Measurements from ENCODE around the gene LEFTY1.
A peak's percentile ranks its signal among the peaks of the same experiment; 100 is the strongest.

The LEFTY1 gene

GRCh38 chr1:225914391-225914790 lies 25.4 kb upstream of the LEFTY1 start:
- Histone ChIP-seq H3K36me3 (ENCODE audit: control insufficient read depth in 1 of 2, insufficient read depth in 2 of 2, low read length in 2 of 2) (peaks cover under 1 to 6% of the 10 kb centered on the region in 2 experiments), H3K79me1 (ENCODE audit: low read length) (no peaks in the 10 kb centered on the region), H3K27me3 (ENCODE audit: insufficient read depth, low read length) (no peaks in the 10 kb centered on the region)

DNA sequence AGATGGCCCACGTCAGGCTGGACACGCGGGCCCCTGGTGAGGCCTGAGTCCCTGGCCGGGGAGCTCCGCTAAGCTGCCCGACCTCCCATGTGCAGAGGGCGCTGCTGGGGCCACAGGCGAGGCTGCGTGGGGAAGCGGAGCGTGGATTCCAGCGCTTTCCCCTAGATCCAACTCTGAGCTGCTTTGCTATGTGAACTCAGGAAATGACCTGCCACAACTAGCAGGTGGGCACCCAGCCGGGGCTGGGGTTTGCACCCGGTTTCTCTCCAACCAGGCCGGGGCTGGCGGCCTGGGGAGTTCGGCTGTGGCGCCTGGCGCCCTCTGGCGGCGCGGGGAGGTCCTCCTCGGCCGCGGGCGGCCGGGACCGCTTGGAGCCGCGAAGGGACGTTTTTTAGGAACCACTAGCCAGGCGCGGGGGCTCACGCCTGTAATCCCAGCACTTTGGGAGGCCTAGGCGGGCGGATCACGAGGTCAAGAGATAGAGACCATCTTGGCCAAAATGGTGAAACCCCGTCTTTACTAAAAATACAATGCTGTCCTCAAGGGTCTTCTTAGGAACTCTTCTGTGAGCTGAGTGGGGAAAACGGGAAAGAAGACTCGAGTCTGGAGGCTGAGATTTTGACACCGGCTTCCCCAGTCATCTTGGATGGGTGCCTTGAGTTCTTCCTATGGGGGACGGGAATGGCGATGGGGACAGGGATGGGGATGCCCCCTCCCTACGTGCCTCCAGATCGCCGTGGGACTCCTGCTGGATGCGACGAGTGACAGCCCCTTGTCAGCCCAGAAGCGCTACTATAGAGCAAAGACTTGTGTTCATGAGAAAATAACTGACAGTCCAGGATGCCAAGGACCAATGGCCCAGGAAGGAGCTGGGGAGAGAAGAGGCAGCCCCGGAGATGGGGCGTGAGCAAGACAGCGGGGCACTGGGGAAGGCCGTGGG lies 22.5 kb upstream of the LEFTY1 start:
- Histone ChIP-seq H3K4ac (ENCODE audit: low read depth, low read length) (no peak overlapping the region), H2AFZ (ENCODE audit: insufficient read depth, low read length, poor library complexity) (no peak overlapping the region), H3K9me3 (ENCODE audit: insufficient read depth, low read depth, low read length) (peaks cover 2% of the 10 kb centered on the region)

More at GRCh38 chr1:225914391-225914790, 25.4 kb upstream of the LEFTY1 start:
- Histone ChIP-seq H2AFZ (ENCODE audit: insufficient read depth, low read length, poor library complexity) (no peak overlapping the region), H3K18ac (ENCODE audit: low read length) (no peak overlapping the region), H3K4ac (ENCODE audit: low read depth, low read length) (no peak overlapping the region), H3K79me2 (ENCODE audit: control insufficient read depth, insufficient read depth, low read length, poor library complexity) (no peaks in the 10 kb centered on the region), H3K27ac (ENCODE audit: low read depth, low read length) (no peak overlapping the region), H2BK12ac (ENCODE audit: low read length) (no peak overlapping the region), H2AK5ac (ENCODE audit: low read length) (no peak overlapping the region), H2BK120ac (ENCODE audit: insufficient read depth, low read length, poor library complexity) (no peak overlapping the region), H3K4me1 (ENCODE audit: control insufficient read depth in 1 of 2, insufficient read depth in 2 of 2, low read length in 2 of 2) (no peaks in the 10 kb centered on the region), H4K8ac (ENCODE audit: low read depth, low read length) (no peak overlapping the region), H3K9ac (ENCODE audit: low read length) (no peak overlapping the region), H2BK5ac (ENCODE audit: low read depth, low read length, poor library complexity) (no peak overlapping the region), H3K4me3 (ENCODE audit: low read depth, low read length) (no peak overlapping the region), H4K91ac (ENCODE audit: low read depth, low read length) (no peak overlapping the region), H3K9me3 (ENCODE audit: insufficient read depth, low read depth, low read length) (peaks cover 2% of the 10 kb centered on the region), H3K23ac (ENCODE audit: low read length) (no peak overlapping the region), H4K12ac (ENCODE audit: low read depth, low read length) (no peak overlapping the region), H3K14ac (ENCODE audit: low read length) (no peak overlapping the region), H3K4me2 (ENCODE audit: low read length) (no peak overlapping the region)
- no peak for DNase-seq
- WGBS (ENCODE audit: extremely low coverage, insufficient coverage, insufficient read length) = no CpG with 5 or more reads among the region's 6 CpGs

DNA sequence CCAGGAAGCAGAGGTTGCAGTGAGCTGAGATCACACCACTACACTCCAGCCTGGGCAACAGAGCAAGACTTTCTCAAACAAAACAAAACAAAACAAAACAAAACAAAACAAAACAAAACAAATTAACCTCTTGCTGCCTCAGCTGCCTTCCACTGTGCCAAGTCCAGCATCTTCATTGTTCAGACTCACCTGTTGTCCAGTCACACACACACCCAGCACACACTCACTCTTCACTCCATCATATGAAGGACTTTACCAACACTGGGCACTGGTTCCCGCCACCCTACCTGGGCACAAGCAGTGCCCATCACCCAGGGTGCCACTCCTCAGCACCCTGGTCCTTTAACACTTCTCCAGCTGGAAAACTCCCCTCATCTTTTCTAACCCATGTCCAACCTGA lies 20.5 kb upstream of the LEFTY1 start:
- no peaks in the 10 kb centered on the region for H3K27me3 ChIP-seq (ENCODE audit: insufficient read depth, low read length)
- H4K12ac ChIP-seq (ENCODE audit: low read depth, low read length) = no peak overlapping the region
- H3K4ac ChIP-seq (ENCODE audit: low read depth, low read length) = no peak overlapping the region
- peak overlapping the region; percentile 91 for H3K23ac ChIP-seq (ENCODE audit: low read length)
- H3K9me3 ChIP-seq (ENCODE audit: insufficient read depth, low read depth, low read length) = peaks cover 2% of the 10 kb centered on the region
- H3K9ac ChIP-seq (ENCODE audit: low read length) = peak overlapping the region; percentile 53
- no peak overlapping the region for H3K4me2 ChIP-seq (ENCODE audit: low read length)
- no peaks in the 10 kb centered on the region for H3K79me2 ChIP-seq (ENCODE audit: control insufficient read depth, insufficient read depth, low read length, poor library complexity)
- no peak overlapping the region for H2BK12ac ChIP-seq (ENCODE audit: low read length)
- no peak overlapping the region for H4K91ac ChIP-seq (ENCODE audit: low read depth, low read length)
- no peak overlapping the region for H3K18ac ChIP-seq (ENCODE audit: low read length)
- no peak overlapping the region for H2BK120ac ChIP-seq (ENCODE audit: insufficient read depth, low read length, poor library complexity)
- H3K79me1 ChIP-seq (ENCODE audit: low read length) = no peaks in the 10 kb centered on the region
- DNase-seq = no peak
- WGBS (ENCODE audit: extremely low coverage, insufficient coverage, insufficient read length) = no CpG with 5 or more reads among the region's 1 CpG
- H4K8ac ChIP-seq (ENCODE audit: low read depth, low read length) = no peak overlapping the region
- no peak overlapping the region for H2BK5ac ChIP-seq (ENCODE audit: low read depth, low read length, poor library complexity)
- H3K14ac ChIP-seq (ENCODE audit: low read length) = no peak overlapping the region
- no peaks in the 10 kb centered on the region for H3K4me1 ChIP-seq (ENCODE audit: control insufficient read depth in 1 of 2, insufficient read depth in 2 of 2, low read length in 2 of 2)
- no peak overlapping the region for H3K4me3 ChIP-seq (ENCODE audit: low read depth, low read length)
- peaks cover 0 to 2% of the 10 kb centered on the region in 2 experiments for H3K36me3 ChIP-seq (ENCODE audit: control insufficient read depth in 1 of 2, insufficient read depth in 2 of 2, low read length in 2 of 2)
- H2AFZ ChIP-seq (ENCODE audit: insufficient read depth, low read length, poor library complexity) = no peak overlapping the region
- no peak overlapping the region for H2AK5ac ChIP-seq (ENCODE audit: low read length)
- no peak overlapping the region for H3K27ac ChIP-seq (ENCODE audit: low read depth, low read length)

More for the DNA sequence above, 22.5 kb upstream of the LEFTY1 start:
- no peak overlapping the region for H3K9ac ChIP-seq (ENCODE audit: low read length)
- H3K18ac ChIP-seq (ENCODE audit: low read length) = no peak overlapping the region
- no peak overlapping the region for H3K23ac ChIP-seq (ENCODE audit: low read length)
- H3K4me2 ChIP-seq (ENCODE audit: low read length) = peak overlapping the region; percentile 43
- no peak overlapping the region for H4K12ac ChIP-seq (ENCODE audit: low read depth, low read length)
- H2BK120ac ChIP-seq (ENCODE audit: insufficient read depth, low read length, poor library complexity) = no peak overlapping the region
- no peak overlapping the region for H2BK12ac ChIP-seq (ENCODE audit: low read length)
- WGBS (ENCODE audit: extremely low coverage, insufficient coverage, insufficient read length) = no CpG with 5 or more reads among the region's 53 CpGs
- H3K79me1 ChIP-seq (ENCODE audit: low read length) = no peaks in the 10 kb centered on the region
- H2AK5ac ChIP-seq (ENCODE audit: low read length) = no peak overlapping the region
- no peak overlapping the region for H3K14ac ChIP-seq (ENCODE audit: low read length)
- no peaks in the 10 kb centered on the region for H3K79me2 ChIP-seq (ENCODE audit: control insufficient read depth, insufficient read depth, low read length, poor library complexity)
- H4K8ac ChIP-seq (ENCODE audit: low read depth, low read length) = no peak overlapping the region
- peak; percentile 16 to 73 for DNase-seq
- no peak overlapping the region for H2BK5ac ChIP-seq (ENCODE audit: low read depth, low read length, poor library complexity)
- no peaks in the 10 kb centered on the region for H3K4me1 ChIP-seq (ENCODE audit: control insufficient read depth in 1 of 2, insufficient read depth in 2 of 2, low read length in 2 of 2)
- H3K36me3 ChIP-seq (ENCODE audit: control insufficient read depth in 1 of 2, insufficient read depth in 2 of 2, low read length in 2 of 2) = peaks cover 0 to 2% of the 10 kb centered on the region in 2 experiments
- H3K4me3 ChIP-seq (ENCODE audit: low read depth, low read length) = no peak overlapping the region
- H3K27me3 ChIP-seq (ENCODE audit: insufficient read depth, low read length) = no peaks in the 10 kb centered on the region
- H3K27ac ChIP-seq (ENCODE audit: low read depth, low read length) = no peak overlapping the region
- H4K91ac ChIP-seq (ENCODE audit: low read depth, low read length) = no peak overlapping the region

GRCh38 chr1:225908773-225909172 lies 19.8 kb upstream of the LEFTY1 start:
- no peak overlapping the region for H2BK120ac ChIP-seq (ENCODE audit: insufficient read depth, low read length, poor library complexity)
- H3K27me3 ChIP-seq (ENCODE audit: insufficient read depth, low read length) = no peaks in the 10 kb centered on the region
- H3K23ac ChIP-seq (ENCODE audit: low read length) = no peak overlapping the region
- H3K4ac ChIP-seq (ENCODE audit: low read depth, low read length) = no peak overlapping the region
- H3K27ac ChIP-seq (ENCODE audit: low read depth, low read length) = no peak overlapping the region
- H3K9me3 ChIP-seq (ENCODE audit: insufficient read depth, low read depth, low read length) = peaks cover 2% of the 10 kb centered on the region
- H3K36me3 ChIP-seq (ENCODE audit: control insufficient read depth in 1 of 2, insufficient read depth in 2 of 2, low read length in 2 of 2) = peaks cover 0 to 2% of the 10 kb centered on the region in 2 experiments
- H2AFZ ChIP-seq (ENCODE audit: insufficient read depth, low read length, poor library complexity) = no peak overlapping the region
- no peak overlapping the region for H3K4me3 ChIP-seq (ENCODE audit: low read depth, low read length)
- H4K8ac ChIP-seq (ENCODE audit: low read depth, low read length) = no peak overlapping the region
- no peaks in the 10 kb centered on the region for H3K79me2 ChIP-seq (ENCODE audit: control insufficient read depth, insufficient read depth, low read length, poor library complexity)
- H2AK5ac ChIP-seq (ENCODE audit: low read length) = no peak overlapping the region
- H3K4me1 ChIP-seq (ENCODE audit: control insufficient read depth in 1 of 2, insufficient read depth in 2 of 2, low read length in 2 of 2) = no peaks in the 10 kb centered on the region
- DNase-seq = no peak
- H4K12ac ChIP-seq (ENCODE audit: low read depth, low read length) = no peak overlapping the region
- no peak overlapping the region for H2BK5ac ChIP-seq (ENCODE audit: low read depth, low read length, poor library complexity)
- no peak overlapping the region for H2BK12ac ChIP-seq (ENCODE audit: low read length)
- no peak overlapping the region for H3K18ac ChIP-seq (ENCODE audit: low read length)
- H3K9ac ChIP-seq (ENCODE audit: low read length) = no peak overlapping the region
- WGBS (ENCODE audit: extremely low coverage, insufficient coverage, insufficient read length) = no CpG with 5 or more reads among the region's 2 CpGs
- H3K79me1 ChIP-seq (ENCODE audit: low read length) = no peaks in the 10 kb centered on the region
- no peak overlapping the region for H4K91ac ChIP-seq (ENCODE audit: low read depth, low read length)
- H3K4me2 ChIP-seq (ENCODE audit: low read length) = no peak overlapping the region
- no peak overlapping the region for H3K14ac ChIP-seq (ENCODE audit: low read length)
